Right lobe of liver (tissue), 4 donors: ENCODE results near the gene ABLIM2.

Experiments used
- POLR2A ChIP-seq: fragments of 450-650 bp; IDR thresholded peaks from one replicate; pipeline ENCODE4 v1.6.1; 2017; ENCODE audit warnings: antibody characterized with exemption, mild to moderate bottlenecking
- TF ChIP-seq, protein P1 (sequence below), 4 donors: fragments of 200-600 bp in 3 of 4; fragments of 450-650 bp in 1 of 4; IDR thresholded peaks; one replicate each; pipeline versions ENCODE4 v1.5.1 to v1.8.0; 2016 to 2022; ENCODE audit warnings: antibody characterized with exemption in 4 of 4, mild to moderate bottlenecking in 2 of 4
- donor health status: DM: no; HTN: no; CAD: no.
- donor health status: DM: no; HTN: no; CAD: no.
- donor health status: DM: no; HTN: yes; CAD: no.

DNA sequence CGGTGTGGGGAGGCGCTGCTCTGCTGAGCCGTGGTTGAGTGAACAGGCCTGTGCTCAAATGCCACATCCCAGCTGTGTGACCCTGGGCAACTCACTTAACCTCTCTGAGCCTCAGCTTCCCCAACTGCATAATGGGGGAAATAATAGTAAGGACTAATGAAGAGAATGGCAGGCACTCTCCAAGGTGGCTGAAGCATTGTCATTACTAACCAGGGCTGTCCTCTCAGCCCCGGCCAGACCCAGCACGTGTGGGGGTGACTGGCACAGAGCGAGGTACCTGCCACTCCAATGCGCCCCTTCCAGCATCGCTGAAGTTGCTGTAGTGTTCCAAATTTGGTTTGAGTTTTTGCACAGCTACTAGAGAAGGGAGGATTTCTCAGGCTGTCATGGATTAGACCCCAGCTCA is 80.0 kb downstream of the ABLIM2 start:
- TF ChIP-seq, protein P1, sequence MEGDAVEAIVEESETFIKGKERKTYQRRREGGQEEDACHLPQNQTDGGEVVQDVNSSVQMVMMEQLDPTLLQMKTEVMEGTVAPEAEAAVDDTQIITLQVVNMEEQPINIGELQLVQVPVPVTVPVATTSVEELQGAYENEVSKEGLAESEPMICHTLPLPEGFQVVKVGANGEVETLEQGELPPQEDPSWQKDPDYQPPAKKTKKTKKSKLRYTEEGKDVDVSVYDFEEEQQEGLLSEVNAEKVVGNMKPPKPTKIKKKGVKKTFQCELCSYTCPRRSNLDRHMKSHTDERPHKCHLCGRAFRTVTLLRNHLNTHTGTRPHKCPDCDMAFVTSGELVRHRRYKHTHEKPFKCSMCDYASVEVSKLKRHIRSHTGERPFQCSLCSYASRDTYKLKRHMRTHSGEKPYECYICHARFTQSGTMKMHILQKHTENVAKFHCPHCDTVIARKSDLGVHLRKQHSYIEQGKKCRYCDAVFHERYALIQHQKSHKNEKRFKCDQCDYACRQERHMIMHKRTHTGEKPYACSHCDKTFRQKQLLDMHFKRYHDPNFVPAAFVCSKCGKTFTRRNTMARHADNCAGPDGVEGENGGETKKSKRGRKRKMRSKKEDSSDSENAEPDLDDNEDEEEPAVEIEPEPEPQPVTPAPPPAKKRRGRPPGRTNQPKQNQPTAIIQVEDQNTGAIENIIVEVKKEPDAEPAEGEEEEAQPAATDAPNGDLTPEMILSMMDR (IDR thresholded peaks at IDR 0.05) = no peak
- TF ChIP-seq POLR2A = no peak
